Esophagus squamous epithelium (tissue), 5 donors: ENCODE measurements around the gene ADAMTS7. TPM values are rescaled to one million over a fixed set of nuclear protein-coding genes. Genes with fewer than 3 reads are reported as not detected.
"Not testable (repeated sequence)": the region's sequence is repeated elsewhere in the genome, so short reads cannot be mapped to it uniquely, and the experiment has no call there.

Experiments
- DNase-seq: peaks from one replicate; lab custom pipeline; 2025; lab: John Stamatoyannopoulos, UW
- H3K27ac ChIP-seq, 4 donors: fragments of 200-600 bp; sonication (generic); one replicate each; pipeline ENCODE4 v1.5.1; 2016 to 2019; ENCODE audit warnings: mild to moderate bottlenecking in 1 of 4
- H3K27me3 ChIP-seq, 4 donors: fragments of 200-600 bp; sonication (generic); 1 replicate in 3 of 4; 2 replicates in 1 of 4; pipeline versions ENCODE4 v1.5.1 to v1.6.0; 2017 to 2021; ENCODE audit warnings: antibody characterized with exemption in 1 of 4
- H3K36me3 ChIP-seq, 3 donors: fragments of 200-600 bp; sonication (generic); one replicate each; pipeline ENCODE4 v1.5.1; 2016 to 2019
- H3K4me1 ChIP-seq, 3 donors: fragments of 200-600 bp; sonication (generic); one replicate each; pipeline ENCODE4 v1.5.1; 2017 to 2019
- H3K4me3 ChIP-seq, 4 donors: fragments of 200-600 bp; sonication (generic); 1 replicate in 3 of 4; 2 replicates in 1 of 4; pipeline ENCODE4 v1.5.1; 2016 to 2019; ENCODE audit warnings: mild to moderate bottlenecking in 2 of 4, moderate library complexity in 1 of 4
- H3K9me3 ChIP-seq, 3 donors: fragments of 200-600 bp; sonication (generic); one replicate each; pipeline ENCODE4 v1.5.1; 2016 to 2019
- CTCF ChIP-seq, 6 experiments: fragments of 450-650 bp in 4 of 6; fragments of 200-600 bp in 2 of 6; sonication (generic) in 2 of 6; IDR thresholded peaks; one replicate each; pipeline ENCODE4 v1.5.1; 2016 to 2019; ENCODE audit warnings: antibody characterized with exemption in 6 of 6, mild to moderate bottlenecking in 4 of 6, moderate library complexity in 4 of 6
- POLR2A ChIP-seq, 4 donors: fragments of 450-650 bp; IDR thresholded peaks; one replicate each; pipeline ENCODE4 v1.6.1; 2017; ENCODE audit warnings: antibody characterized with exemption in 4 of 4, mild to moderate bottlenecking in 4 of 4, moderate library complexity in 3 of 4
- WGBS, 2 donors: methylation state at CpG; one replicate each; pipeline ENCODE4 v1.1.5; 2018; 5-methylcytosine and 5-hydroxymethylcytosine counted together
- intact Hi-C: fragments of 100-400 bp; cut with DNase I; formaldehyde crosslinking; loops from one replicate; pipeline ENCODE4 v1.15.0; 2022
- total RNA-seq, 4 donors: library from RNA; depleted of rRNA; stranded (reverse); fragments of >200 nt; gene quantifications; one replicate each; pipeline ENCODE4 v1.1.0, GENCODE V29; 2016
- donor health status: DM: yes; HTN: yes; CAD: no.

Gene ADAMTS7
- total RNA-seq, 4 donors from 2014 or later = 0.42 to 0.76 (median 0.56) TPM

DNA sequence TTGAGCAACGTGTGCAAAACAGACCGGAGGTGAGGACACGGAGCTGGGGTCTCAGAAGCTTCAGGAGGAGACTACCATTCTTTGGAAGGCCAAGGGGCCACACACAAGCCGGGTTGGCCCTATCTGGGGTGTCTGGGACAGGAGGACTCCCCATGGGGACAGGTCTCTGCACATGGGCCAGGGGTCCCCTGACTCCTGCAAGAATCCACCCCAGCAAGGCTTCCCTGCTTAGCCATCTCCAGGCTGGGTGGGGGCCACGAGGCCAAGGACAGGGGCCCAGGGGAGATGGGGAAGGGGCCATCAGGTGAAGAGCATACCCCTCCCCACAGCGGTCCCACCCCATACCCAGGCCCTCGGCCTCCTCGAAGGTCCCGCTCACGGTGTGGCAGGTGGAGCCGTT is 38.5 kb downstream of the ADAMTS7 start:
- WGBS, 2 donors = 73% methylated on average over 2 of the region's 11 CpGs; no CpG with 5 or more reads in 1 of the 2 donors
- intact Hi-C loops = no loop called here
- H3K27ac ChIP-seq = no peak overlapping the region
- TF ChIP-seq POLR2A (IDR thresholded peaks at IDR 0.05) (no peak), CTCF (IDR thresholded peaks at IDR 0.05) (no peak)
- H3K9me3 ChIP-seq = no peaks in the 10 kb centered on the region
- no peaks in the 10 kb centered on the region for H3K36me3 ChIP-seq
- no peaks in the 10 kb centered on the region for H3K27me3 ChIP-seq
- no peak for DNase-seq
- H3K4me3 ChIP-seq = no peak overlapping the region
- no peaks in the 10 kb centered on the region for H3K4me1 ChIP-seq

- WGBS, 2 donors = 84 to 85% methylated on average over 5 to 21 of the region's 23 CpGs
- DNase-seq, H3K27me3 ChIP-seq, H3K36me3 ChIP-seq, H3K9me3 ChIP-seq, intact Hi-C loops, H3K4me1 ChIP-seq, H3K4me3 ChIP-seq, H3K27ac ChIP-seq: not testable (repeated sequence)
Observed at GRCh38 chr15:78771436-78772000, 39.7 kb downstream of the ADAMTS7 start.

DNA sequence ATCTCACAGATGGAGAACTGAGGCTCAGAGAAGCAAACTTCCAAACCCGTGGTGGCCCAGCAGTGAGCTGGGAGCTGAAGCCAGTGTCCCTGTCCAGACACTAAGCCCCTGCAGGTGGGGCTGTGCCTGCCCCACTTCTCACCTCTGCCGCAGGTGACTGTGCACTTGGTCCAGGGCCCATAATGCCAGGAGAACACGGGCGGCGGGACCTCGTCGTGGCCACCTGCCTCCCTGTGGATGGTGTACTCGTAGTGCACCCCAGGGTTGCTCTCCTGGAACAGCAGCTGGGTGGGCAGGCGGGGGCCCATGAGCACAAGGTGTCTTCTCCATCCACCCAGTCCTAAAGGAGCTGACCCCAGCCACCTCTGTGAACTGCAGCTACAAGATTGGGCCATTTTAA is 40.2 kb downstream of the ADAMTS7 start:
- WGBS, 2 donors = no CpG with 5 or more reads among the region's 9 CpGs
- intact Hi-C loops = not testable (repeated sequence)

GRCh38 chr15:78769473-78770225 is 41.6 kb downstream of the ADAMTS7 start:
- DNase-seq, H3K4me3 ChIP-seq, H3K27ac ChIP-seq, H3K27me3 ChIP-seq, intact Hi-C loops, H3K36me3 ChIP-seq, H3K9me3 ChIP-seq, H3K4me1 ChIP-seq: not testable (repeated sequence)
- WGBS, 2 donors = 75 to 87% methylated on average over 4 to 6 of the region's 12 CpGs

More for the DNA sequence above, 40.2 kb downstream of the ADAMTS7 start:
- not testable (repeated sequence) for H3K4me3 ChIP-seq, H3K9me3 ChIP-seq, H3K36me3 ChIP-seq, H3K4me1 ChIP-seq, DNase-seq, H3K27ac ChIP-seq, H3K27me3 ChIP-seq

- H3K9me3 ChIP-seq = no peaks in the 10 kb centered on the region
- H3K27ac ChIP-seq = no peak overlapping the region
- TF ChIP-seq CTCF (IDR thresholded peaks at IDR 0.05) = no peak
- no peak for TF ChIP-seq POLR2A (IDR thresholded peaks at IDR 0.05)
- 53 to 56% methylated on average over 2 to 4 of the region's 18 CpGs for WGBS, 2 donors
- no peaks in the 10 kb centered on the region for H3K27me3 ChIP-seq
- H3K4me1 ChIP-seq = peaks cover 0 to 11% (median 10%) of the 10 kb centered on the region in 3 donors
- intact Hi-C loops = no loop called here
- no peak for DNase-seq
- no peak overlapping the region for H3K4me3 ChIP-seq
- no peaks in the 10 kb centered on the region for H3K36me3 ChIP-seq
Observed at GRCh38 chr15:78768531-78769408, 42.5 kb downstream of the ADAMTS7 start.

GRCh38 chr15:78768096-78768495 is 43.2 kb downstream of the ADAMTS7 start:
- WGBS, 2 donors = 79 to 83% methylated on average over 6 to 9 of the region's 13 CpGs
- Histone ChIP-seq H3K27me3 (no peaks in the 10 kb centered on the region), H3K27ac (no peak overlapping the region), H3K36me3 (no peaks in the 10 kb centered on the region), H3K9me3 (no peaks in the 10 kb centered on the region), H3K4me1 (peaks cover 0 to 17% (median 13%) of the 10 kb centered on the region in 3 donors), H3K4me3 (no peak overlapping the region)
- no peak for DNase-seq
- TF ChIP-seq POLR2A (IDR thresholded peaks at IDR 0.05) = no peak
- no peak for TF ChIP-seq CTCF (IDR thresholded peaks at IDR 0.05)
- intact Hi-C loops = no loop called here
